ENCODE measurements around the gene FABP6.

DNA sequence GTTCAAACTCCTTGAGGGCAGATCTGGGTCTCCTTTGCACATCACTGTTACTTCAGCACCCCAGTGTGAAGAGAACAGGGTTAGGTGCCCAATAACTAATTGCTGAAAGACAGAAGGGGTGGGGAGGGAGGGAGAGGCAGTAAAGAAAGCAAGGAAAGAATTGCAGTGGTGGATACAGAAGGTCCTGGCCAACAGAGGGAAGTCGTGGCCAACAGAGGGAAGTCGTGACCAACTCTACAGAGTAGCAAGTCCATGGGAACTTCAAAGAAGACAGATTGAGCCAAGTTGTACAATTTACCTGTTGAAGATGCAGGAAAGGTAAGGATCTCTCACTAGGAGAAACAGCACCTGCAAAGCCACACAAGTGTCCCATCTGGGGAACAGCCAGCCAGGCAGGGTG is 56.0 kb downstream of the FABP6 start:
- no peak for TF ChIP-seq POLR2AphosphoS5 (IDR thresholded peaks at IDR 0.05)
- no peak for TF ChIP-seq CTCF (IDR thresholded peaks at IDR 0.05)
- TF ChIP-seq POLR2A (IDR thresholded peaks at IDR 0.05): no peak
- TF ChIP-seq EP300 (IDR thresholded peaks at IDR 0.05; ENCODE audit: low read depth): no peak
